ENCODE data around the gene CEP112.

Gene CEP112

GRCh38 chr17:65666876-65667321 is 525.0 kb downstream of the CEP112 start:
- no peak for DNase-seq

GRCh38 chr17:65665966-65666365 is 526.0 kb downstream of the CEP112 start:
- DNase-seq: no peak

- DNase-seq: no peak
These were observed 527.2 kb downstream of the CEP112 start for GRCh38 chr17:65664696-65665095.

- DNase-seq: no peak
These were observed 527.7 kb downstream of the CEP112 start for GRCh38 chr17:65664266-65664665.

- DNase-seq: no peak
These were observed 529.7 kb downstream of the CEP112 start for GRCh38 chr17:65662196-65662595.

- no peak for DNase-seq
These were observed 531.0 kb downstream of the CEP112 start for GRCh38 chr17:65660947-65661346.

GRCh38 chr17:65660078-65660477 is 531.9 kb downstream of the CEP112 start:
- DNase-seq: no peak

- no peak for DNase-seq
These were observed 532.4 kb downstream of the CEP112 start for GRCh38 chr17:65659512-65659911.

- no peak for DNase-seq
These were observed 534.6 kb downstream of the CEP112 start for GRCh38 chr17:65657251-65657828.

- no peak for DNase-seq
These were observed 535.3 kb downstream of the CEP112 start for GRCh38 chr17:65656390-65657250.

GRCh38 chr17:65655706-65656105 is 536.2 kb downstream of the CEP112 start:
- DNase-seq: no peak

- no peak for DNase-seq
These were observed 547.4 kb downstream of the CEP112 start for GRCh38 chr17:65644545-65644944.

- no peak for DNase-seq
These were observed 553.5 kb downstream of the CEP112 start for GRCh38 chr17:65638221-65638975.

- DNase-seq: no peak
These were observed 554.1 kb downstream of the CEP112 start for GRCh38 chr17:65637786-65638185.

- DNase-seq: no peak
These were observed 557.4 kb downstream of the CEP112 start for GRCh38 chr17:65634533-65634932.

- DNase-seq: no peak
These were observed 557.9 kb downstream of the CEP112 start for GRCh38 chr17:65633988-65634387.

- DNase-seq: no peak
These were observed 558.6 kb downstream of the CEP112 start for GRCh38 chr17:65633146-65633881.

- DNase-seq: no peak
These were observed 561.4 kb downstream of the CEP112 start for GRCh38 chr17:65630502-65630901.

GRCh38 chr17:65629234-65629690 is 562.7 kb downstream of the CEP112 start:
- no peak for DNase-seq

- no peak for DNase-seq
These were observed 563.3 kb downstream of the CEP112 start for GRCh38 chr17:65628644-65629036.

- no peak for DNase-seq
These were observed 563.9 kb downstream of the CEP112 start for GRCh38 chr17:65627891-65628643.

GRCh38 chr17:65627108-65627507 is 564.8 kb downstream of the CEP112 start:
- no peak for DNase-seq
